ENCODE results near the gene ZNF519.
A peak's percentile ranks its signal among the peaks of the same experiment; 100 is the strongest.
"Not testable (repeated sequence)": the region's sequence is repeated elsewhere in the genome, so short reads cannot be mapped to it uniquely, and the experiment has no call there.

ZNF519 gene

GRCh38 chr18:14132271-14132700, at the start of gene ZNF519:
Gene ZNF519 (minus strand): TSS chr18:14132435. CDS start chr18:14132277, 158 bp downstream.
- H3K9me3 ChIP-seq (ENCODE audit: insufficient read depth, low read length); H3K4me1 ChIP-seq (ENCODE audit: insufficient read depth, insufficient read length); H3K36me3 ChIP-seq (ENCODE audit: insufficient read depth, insufficient read length, low read length); H3K27me3 ChIP-seq (ENCODE audit: insufficient read depth, insufficient read length): not testable (repeated sequence)
- Histone ChIP-seq H3K9ac (ENCODE audit: insufficient read length, low read depth) (peak within 1 kb of the TSS; percentile 80), H3K4me3 (ENCODE audit: insufficient read length, low read depth) (peak within 1 kb of the TSS; percentile 75)
- peak; percentile 82 for DNase-seq (ENCODE audit: low read depth, low spot score)

GRCh38 chr18:14179306-14179705, 47.1 kb upstream of the ZNF519 start:
- Histone ChIP-seq H3K9me3 (ENCODE audit: insufficient read depth, low read length) (no peaks in the 10 kb centered on the region), H3K4me3 (ENCODE audit: insufficient read length, low read depth) (no peak overlapping the region), H3K9ac (ENCODE audit: insufficient read length, low read depth) (no peak overlapping the region), H3K36me3 (ENCODE audit: insufficient read depth, insufficient read length, low read length) (no peaks in the 10 kb centered on the region), H3K27me3 (ENCODE audit: insufficient read depth, insufficient read length) (peaks cover 3% of the 10 kb centered on the region), H3K4me1 (ENCODE audit: insufficient read depth, insufficient read length) (no peaks in the 10 kb centered on the region)
- no peak for DNase-seq (ENCODE audit: low read depth, low spot score)
- no peak for TF ChIP-seq ZNF274 (IDR thresholded peaks at IDR 0.05; ENCODE audit: low read depth, low read length)
- TF ChIP-seq SUZ12 (IDR thresholded peaks at IDR 0.05; ENCODE audit: extremely low read depth, insufficient read depth, insufficient read length): no peak

GRCh38 chr18:14178321-14179196, 46.3 kb upstream of the ZNF519 start:
- not testable (repeated sequence) for H3K4me3 ChIP-seq (ENCODE audit: insufficient read length, low read depth); H3K36me3 ChIP-seq (ENCODE audit: insufficient read depth, insufficient read length, low read length); H3K27me3 ChIP-seq (ENCODE audit: insufficient read depth, insufficient read length); H3K9ac ChIP-seq (ENCODE audit: insufficient read length, low read depth); H3K9me3 ChIP-seq (ENCODE audit: insufficient read depth, low read length); H3K4me1 ChIP-seq (ENCODE audit: insufficient read depth, insufficient read length)
- peak; percentile 70 for DNase-seq (ENCODE audit: low read depth, low spot score)

GRCh38 chr18:14177540-14178320, 45.5 kb upstream of the ZNF519 start:
- H3K9me3 ChIP-seq (ENCODE audit: insufficient read depth, low read length); H3K4me3 ChIP-seq (ENCODE audit: insufficient read length, low read depth); H3K36me3 ChIP-seq (ENCODE audit: insufficient read depth, insufficient read length, low read length); H3K4me1 ChIP-seq (ENCODE audit: insufficient read depth, insufficient read length); DNase-seq (ENCODE audit: low read depth, low spot score); H3K27me3 ChIP-seq (ENCODE audit: insufficient read depth, insufficient read length); H3K9ac ChIP-seq (ENCODE audit: insufficient read length, low read depth): not testable (repeated sequence)

- not testable (repeated sequence) for H3K36me3 ChIP-seq (ENCODE audit: insufficient read depth, insufficient read length, low read length); H3K9me3 ChIP-seq (ENCODE audit: insufficient read depth, low read length); H3K9ac ChIP-seq (ENCODE audit: insufficient read length, low read depth); DNase-seq (ENCODE audit: low read depth, low spot score); H3K4me3 ChIP-seq (ENCODE audit: insufficient read length, low read depth); H3K27me3 ChIP-seq (ENCODE audit: insufficient read depth, insufficient read length); H3K4me1 ChIP-seq (ENCODE audit: insufficient read depth, insufficient read length)
These were observed 43.2 kb upstream of the ZNF519 start for GRCh38 chr18:14175404-14175803.

GRCh38 chr18:14174706-14175085, 42.5 kb upstream of the ZNF519 start:
- no peak for DNase-seq (ENCODE audit: low read depth, low spot score)
- no peak overlapping the region for H3K9ac ChIP-seq (ENCODE audit: insufficient read length, low read depth)
- TF ChIP-seq SUZ12 (IDR thresholded peaks at IDR 0.05; ENCODE audit: extremely low read depth, insufficient read depth, insufficient read length): no peak
- TF ChIP-seq YY1 (IDR thresholded peaks at IDR 0.05; ENCODE audit: insufficient read depth, insufficient read length): no peak
- no peak for TF ChIP-seq ZNF274 (IDR thresholded peaks at IDR 0.05; ENCODE audit: low read depth, low read length)
- no peaks in the 10 kb centered on the region; the same call in 1 of the 2 replicates for H3K9me3 ChIP-seq (ENCODE audit: insufficient read depth, low read length)
- no peaks in the 10 kb centered on the region for H3K4me1 ChIP-seq (ENCODE audit: insufficient read depth, insufficient read length)
- H3K36me3 ChIP-seq (ENCODE audit: insufficient read depth, insufficient read length, low read length): no peaks in the 10 kb centered on the region
- H3K4me3 ChIP-seq (ENCODE audit: insufficient read length, low read depth): no peak overlapping the region
- no peaks in the 10 kb centered on the region for H3K27me3 ChIP-seq (ENCODE audit: insufficient read depth, insufficient read length)

- H3K4me1 ChIP-seq (ENCODE audit: insufficient read depth, insufficient read length); H3K9ac ChIP-seq (ENCODE audit: insufficient read length, low read depth); H3K27me3 ChIP-seq (ENCODE audit: insufficient read depth, insufficient read length); H3K4me3 ChIP-seq (ENCODE audit: insufficient read length, low read depth); H3K9me3 ChIP-seq (ENCODE audit: insufficient read depth, low read length); H3K36me3 ChIP-seq (ENCODE audit: insufficient read depth, insufficient read length, low read length); DNase-seq (ENCODE audit: low read depth, low spot score): not testable (repeated sequence)
These were observed 41.9 kb upstream of the ZNF519 start for GRCh38 chr18:14174002-14174705.

GRCh38 chr18:14173116-14173951, 41.1 kb upstream of the ZNF519 start:
- DNase-seq (ENCODE audit: low read depth, low spot score); H3K4me1 ChIP-seq (ENCODE audit: insufficient read depth, insufficient read length); H3K4me3 ChIP-seq (ENCODE audit: insufficient read length, low read depth); H3K36me3 ChIP-seq (ENCODE audit: insufficient read depth, insufficient read length, low read length); H3K27me3 ChIP-seq (ENCODE audit: insufficient read depth, insufficient read length); H3K9ac ChIP-seq (ENCODE audit: insufficient read length, low read depth); H3K9me3 ChIP-seq (ENCODE audit: insufficient read depth, low read length): not testable (repeated sequence)

GRCh38 chr18:14172142-14173115, 40.2 kb upstream of the ZNF519 start:
- not testable (repeated sequence) for H3K9ac ChIP-seq (ENCODE audit: insufficient read length, low read depth); H3K36me3 ChIP-seq (ENCODE audit: insufficient read depth, insufficient read length, low read length); H3K27me3 ChIP-seq (ENCODE audit: insufficient read depth, insufficient read length); DNase-seq (ENCODE audit: low read depth, low spot score); H3K4me1 ChIP-seq (ENCODE audit: insufficient read depth, insufficient read length); H3K4me3 ChIP-seq (ENCODE audit: insufficient read length, low read depth); H3K9me3 ChIP-seq (ENCODE audit: insufficient read depth, low read length)
